Fibroblast of upper back skin (primary cell): ENCODE measurements around the gene GFI1B.
A peak's percentile ranks its signal among the peaks of the same experiment; 100 is the strongest.
"Not testable (repeated sequence)": the region's sequence is repeated elsewhere in the genome, so short reads cannot be mapped to it uniquely, and the experiment has no call there.

Source experiments
- DNase-seq: peaks from one replicate; pipeline ENCODE4 v3.0.0-alpha.2; 2013

Gene GFI1B

DNA sequence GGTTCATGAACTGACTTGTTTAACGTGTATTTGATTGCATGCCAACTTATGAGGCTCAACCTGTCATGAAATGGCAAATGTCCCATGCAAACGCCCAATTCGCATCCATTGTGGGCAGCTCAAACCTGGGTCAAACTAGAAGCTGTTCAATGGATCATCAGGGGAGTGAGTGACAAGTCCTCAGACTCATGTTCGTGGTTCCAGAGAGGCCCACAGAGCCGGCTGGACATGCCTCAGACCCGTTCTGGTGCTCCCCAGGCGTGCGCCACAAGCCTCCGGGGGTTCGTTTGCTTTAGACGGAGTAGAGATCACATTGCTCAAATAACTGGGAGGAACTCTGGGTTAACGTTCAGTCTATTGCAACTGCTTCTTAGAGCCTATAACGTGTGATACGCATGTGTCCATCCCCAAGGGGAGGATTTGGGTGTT lies 15.0 kb downstream of the GFI1B start:
- DNase-seq, result no peak

DNA sequence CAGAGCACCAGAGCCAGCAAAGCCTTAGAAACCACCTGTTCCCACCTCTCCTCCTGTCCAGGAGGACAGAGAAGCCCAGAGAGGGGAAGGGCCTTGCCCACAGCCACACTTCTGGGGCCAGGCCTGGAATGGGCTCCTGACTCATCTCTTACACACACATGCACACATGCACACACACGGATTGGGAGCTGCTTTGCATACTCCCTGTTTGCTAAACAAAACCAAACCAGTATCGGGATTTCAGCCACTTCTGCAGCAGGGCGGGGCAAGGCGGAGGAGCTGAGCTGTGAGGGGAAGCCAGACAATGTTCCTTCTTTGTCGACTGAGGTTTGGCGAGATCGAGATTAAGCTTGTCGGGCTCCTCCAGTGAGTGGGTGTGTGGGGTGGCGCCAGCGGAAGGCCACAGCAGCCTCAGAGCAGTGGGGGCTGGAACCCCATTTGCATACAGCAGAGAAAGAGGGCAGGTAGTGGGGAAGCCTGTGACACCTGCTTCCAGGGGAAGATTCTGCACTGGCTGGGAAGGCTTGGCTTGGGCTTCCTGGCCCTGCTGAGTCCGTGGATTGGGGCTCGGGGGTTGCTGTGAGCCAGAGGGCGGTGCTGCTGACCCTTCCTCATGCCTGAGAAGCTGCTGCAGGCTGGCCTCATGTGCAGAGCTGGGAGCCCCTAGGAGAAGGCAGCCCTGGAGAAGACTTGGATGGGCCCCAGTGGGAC lies 16.1 kb downstream of the GFI1B start:
- peak; percentile 20 for DNase-seq

DNA sequence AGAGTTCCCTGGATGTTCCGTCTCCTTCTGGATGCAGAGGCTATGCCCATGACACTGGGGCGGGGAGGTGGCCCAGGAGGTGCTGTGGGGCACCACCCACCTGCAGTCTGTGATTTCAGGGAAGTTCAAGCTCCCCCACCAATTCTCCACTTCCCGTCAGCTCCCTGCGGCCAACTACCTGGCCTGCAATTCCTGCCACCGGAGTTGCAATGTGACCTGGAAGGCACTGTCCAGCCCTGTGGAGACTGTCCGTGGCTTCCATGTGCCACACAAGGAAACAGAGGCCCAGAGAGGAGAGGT lies 16.6 kb downstream of the GFI1B start:
- DNase-seq, result no peak

DNA sequence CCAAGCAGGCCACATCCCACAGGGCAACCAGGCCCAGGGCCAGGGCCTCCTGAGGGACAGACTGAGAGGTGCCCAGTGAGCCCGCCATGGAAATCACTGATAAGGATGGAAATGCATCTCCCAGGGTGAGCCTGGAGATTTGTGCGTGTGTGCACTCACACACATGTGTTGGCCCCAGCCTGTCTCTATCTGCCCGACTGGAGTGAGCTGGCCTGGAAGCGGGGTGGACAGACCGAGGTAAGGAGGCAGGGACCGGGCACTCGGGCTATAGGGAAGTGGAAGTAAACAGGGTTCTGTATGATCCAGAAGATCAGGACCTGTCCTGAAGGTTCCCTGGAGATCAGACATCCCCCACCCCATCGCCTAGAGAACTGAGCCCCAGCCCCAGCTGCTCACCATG lies 17.4 kb downstream of the GFI1B start:
- DNase-seq, result no peak

DNA sequence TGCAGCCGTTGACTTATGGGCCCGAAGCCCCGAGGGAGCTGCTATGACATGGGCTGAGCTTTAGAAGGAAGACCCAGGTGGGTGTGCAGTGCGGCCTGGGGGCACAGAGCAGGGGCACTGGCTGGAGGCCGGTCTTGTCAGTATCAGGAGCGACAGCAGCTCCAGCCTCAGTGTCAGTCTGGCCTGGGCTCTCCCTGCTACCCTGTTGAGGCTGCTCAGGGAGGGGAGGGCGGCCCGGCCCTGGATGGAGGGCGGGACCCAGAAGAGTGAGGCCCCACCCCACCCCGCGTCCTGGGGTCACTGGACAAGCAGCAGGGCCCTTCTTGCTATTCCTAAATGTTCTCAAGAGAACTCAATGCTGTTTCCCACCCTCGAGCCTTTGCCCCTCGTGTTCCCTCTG lies 18.0 kb downstream of the GFI1B start:
- DNase-seq, result no peak

DNA sequence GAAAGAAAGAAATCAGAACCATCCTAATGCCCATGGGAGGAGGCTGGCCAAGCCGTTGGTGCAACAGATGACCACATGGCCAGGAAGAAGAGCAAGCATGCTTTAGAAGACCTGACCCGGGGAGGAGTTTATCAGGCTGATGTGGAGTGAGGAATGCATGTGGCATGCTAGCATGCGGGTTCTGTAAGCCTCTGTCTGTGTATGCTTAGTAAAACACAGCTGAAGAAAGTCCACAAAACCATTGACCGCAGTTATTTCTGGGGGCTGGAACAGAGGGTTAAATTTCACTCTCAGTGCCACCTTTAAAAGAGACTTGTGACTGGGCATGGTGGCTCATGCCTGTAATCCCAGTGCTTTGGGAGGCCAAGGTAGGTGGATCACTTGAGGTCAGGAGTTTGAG lies 19.1 kb downstream of the GFI1B start:
- DNase-seq, result peak; percentile 46

DNA sequence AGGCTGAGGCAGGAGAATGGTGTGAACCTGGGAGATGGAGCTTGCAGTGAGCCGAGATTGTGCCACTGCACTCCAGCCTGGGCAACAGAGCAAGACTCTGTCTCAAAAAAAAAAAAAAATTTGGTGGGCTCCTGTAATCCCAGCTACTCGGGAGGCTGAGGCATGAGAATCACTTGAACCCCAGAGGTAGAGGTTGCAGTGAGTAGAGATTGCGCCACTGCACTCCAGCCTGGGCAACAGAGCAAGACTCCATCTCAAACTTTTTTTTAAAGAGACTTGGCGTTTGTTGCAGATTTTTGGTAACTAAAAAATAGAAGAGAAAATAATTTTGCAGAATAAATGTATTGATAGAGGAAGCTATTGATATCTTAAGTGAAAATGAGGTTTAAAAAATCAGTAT lies 19.7 kb downstream of the GFI1B start:
- DNase-seq, result not testable (repeated sequence)

DNA sequence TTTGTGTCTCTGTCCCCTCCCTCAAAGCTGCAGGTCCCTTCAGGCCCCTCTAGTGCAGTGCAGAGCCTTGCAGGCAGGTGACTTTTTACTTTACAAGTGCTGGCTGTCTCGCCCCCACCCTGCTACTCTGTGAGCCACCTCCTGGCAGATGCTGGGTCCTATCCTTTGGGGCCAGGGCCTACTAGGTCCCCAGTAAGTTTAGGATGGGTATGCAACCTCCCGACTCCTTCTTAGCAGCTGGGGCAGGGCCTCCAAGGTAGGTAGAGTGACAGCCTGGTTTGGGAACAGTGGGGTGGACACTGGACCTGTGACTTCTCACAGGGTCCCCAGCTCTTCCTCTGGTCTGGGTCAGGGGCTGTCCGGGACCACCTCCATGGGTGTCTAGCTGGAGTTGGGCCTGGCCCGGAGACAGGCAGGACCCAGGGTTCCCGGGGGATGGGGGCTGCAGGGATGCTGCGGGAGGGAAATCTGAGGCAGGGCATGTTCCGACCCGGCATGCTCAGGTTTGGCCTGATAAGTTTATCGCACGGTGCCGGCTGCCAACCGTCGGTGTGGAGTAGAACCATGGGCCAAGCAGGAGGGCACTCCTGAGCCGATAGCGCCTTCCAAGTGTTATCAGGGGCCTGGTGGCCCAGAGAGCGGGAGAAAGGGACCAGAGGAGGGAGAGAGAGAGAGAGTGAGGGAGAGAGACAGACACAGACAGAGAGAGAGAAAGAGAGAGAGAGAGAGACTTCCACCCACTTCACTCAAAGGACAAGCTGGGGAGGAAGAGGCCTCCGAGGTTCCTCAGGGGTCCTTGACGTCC lies 20.5 kb downstream of the GFI1B start:
- DNase-seq, result no peak

DNA sequence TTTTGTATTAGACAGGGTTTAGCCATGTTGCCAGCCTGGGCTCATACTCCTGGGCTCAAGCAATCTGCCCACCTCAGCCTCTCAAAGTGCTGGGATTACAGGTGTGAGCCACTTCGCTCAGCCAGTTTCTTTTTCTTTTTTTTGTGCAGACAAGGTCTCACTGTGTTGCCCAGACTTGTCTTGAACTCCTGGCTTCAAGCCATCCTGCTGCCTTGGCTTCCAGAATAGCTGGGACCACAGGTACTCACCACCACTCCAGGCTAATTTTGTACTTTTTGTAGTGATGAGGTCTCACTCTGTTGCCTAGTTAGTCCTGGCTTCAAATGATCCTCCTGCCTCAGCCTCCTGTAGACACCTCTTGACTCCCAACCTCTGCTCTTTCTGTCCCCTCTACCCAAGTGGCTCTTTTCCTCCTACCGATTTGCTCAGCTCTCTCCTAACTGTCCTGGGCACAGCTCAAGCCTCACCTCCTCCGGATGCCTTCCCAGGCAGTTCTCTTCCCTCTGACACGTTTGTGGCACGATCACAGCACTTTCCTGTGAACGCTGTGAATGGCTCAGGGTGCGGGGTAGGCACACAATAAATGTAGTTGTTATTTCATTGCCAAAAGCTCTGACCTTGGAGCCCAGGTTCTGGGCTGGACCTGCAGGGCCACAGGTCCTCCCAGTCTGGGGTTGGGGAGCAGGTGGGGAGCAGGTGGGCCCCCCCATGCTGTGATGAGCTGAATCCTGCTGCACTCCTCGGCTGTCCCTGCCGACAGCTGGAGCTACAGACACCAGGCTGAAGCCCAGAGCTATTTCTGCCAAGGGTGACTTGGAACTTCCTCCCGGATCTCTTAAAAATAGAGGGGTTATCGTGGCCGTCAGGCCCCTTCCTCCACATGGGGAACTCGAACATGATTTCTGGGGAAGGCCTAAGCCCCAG lies 23.9 kb downstream of the GFI1B start:
- no peak for DNase-seq

DNA sequence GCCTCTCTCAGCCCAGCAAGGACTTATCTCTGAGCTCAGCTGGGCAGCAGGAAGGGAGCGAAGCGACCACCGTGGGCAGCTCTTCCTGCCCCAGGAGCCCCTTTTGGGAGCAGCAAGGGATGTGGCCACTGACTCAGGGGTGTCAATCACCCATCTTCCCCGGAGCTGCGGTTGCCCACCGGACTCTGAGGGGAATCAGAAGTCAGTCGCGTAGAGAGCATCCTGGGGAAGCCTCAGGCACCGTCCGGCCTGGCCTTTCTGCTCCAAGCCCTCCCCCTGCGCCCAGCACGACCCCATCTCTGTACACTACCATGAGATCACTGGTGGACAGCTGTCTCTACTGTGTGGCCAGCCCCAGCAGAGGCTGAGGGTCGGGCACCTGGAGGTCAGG lies 24.6 kb downstream of the GFI1B start:
- DNase-seq, result no peak

DNA sequence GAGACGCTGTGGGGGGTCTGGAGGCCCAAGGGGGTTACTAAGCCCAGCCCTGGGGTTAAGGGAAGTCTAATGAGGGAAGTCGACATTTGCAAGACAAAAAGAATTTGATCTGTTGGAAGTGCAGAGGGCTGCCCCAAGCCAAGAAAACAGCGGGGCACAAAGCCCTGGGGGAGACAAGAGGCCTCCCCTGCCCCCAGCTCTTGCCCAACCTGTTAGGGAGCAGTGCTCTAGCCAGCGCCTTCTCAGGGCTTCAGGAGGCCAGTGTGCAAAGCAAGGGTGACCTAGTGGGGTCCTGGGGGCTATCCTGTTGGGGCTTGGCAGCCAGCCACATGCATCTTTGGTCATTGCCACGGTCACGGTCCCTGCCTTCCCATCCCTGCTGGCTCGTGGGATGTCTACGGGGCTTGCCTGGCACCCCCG lies 25.2 kb downstream of the GFI1B start:
- DNase-seq, result no peak

DNA sequence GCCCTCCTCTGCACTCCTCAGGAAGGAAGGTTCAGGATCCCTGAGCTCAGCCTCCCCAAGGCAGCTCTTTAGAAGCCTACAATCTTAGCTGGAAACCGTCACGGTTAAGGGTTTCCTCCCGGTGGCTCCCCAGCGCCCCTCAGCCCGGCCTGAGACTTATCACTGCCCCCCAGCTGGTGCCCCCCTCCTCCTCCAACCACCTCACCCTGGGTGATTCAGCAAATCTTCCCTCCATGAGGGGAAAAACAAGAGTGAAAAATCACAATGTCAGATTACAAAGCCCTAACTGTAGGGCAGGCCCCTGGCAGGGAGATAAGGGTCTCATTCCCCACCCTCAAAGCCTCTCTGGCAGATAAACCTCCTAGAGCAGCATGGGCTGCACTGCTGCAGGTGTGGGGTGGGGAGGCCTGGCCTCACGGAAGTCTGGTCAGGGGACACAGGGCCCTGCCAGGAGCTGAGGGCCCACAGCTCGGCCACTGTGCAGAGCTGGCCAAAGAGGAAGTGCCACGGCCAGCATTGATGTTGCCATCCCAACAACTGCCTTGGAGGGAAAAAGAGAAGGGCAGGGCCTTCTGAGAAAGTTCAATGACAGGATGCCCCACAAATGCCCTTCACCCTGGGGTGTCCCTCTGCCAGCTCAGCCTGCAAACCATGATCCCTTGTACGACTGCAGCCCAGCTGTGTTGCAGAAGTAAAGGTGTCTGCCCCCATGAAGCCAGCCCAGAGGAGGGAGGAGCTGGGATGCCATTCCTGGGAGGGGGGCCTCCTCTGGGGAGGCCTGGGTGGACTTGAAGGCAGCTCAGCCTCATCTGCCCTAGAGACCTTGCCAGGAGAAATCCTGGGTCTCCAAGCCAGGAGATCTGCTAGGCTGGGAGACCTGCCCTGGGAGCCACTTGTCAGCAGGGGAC lies 25.9 kb downstream of the GFI1B start:
- DNase-seq, result no peak

DNA sequence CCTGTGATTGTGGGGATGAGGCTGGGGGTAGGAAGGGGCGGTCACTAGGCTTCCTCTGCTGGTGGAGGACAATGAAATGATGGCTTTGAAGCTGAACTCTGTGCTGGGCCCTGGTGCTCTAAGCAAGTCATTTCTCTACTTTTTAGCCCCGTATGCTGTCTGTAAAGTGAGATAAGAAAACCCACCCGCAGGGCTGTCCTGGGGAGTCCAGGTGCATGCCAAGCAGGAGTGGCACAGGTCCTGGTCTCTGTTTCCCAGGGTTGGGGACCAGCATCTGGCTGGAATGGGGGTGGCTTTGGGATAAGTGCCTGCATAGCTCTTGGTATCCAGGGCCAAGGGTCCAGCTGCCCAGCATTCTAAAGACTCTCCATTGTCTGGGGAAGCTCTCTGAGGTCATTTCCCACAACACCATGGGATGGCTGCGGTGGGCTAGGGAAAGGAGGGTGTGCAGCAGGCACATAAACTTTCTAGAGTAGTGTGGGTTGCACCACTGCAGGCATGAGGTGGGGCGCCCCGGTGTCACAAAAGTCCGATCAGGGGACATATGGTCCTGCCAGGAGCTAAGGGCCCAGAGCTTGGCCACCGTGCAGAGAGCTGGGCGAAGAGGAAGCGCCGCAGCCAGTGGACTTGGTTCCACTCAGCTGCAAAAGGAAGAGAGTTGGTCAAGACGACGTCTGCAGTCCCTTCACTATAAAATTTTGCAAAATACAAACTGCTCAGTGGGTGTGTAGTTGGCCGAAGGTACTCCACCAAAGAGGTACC lies 26.7 kb downstream of the GFI1B start:
- DNase-seq, result no peak

DNA sequence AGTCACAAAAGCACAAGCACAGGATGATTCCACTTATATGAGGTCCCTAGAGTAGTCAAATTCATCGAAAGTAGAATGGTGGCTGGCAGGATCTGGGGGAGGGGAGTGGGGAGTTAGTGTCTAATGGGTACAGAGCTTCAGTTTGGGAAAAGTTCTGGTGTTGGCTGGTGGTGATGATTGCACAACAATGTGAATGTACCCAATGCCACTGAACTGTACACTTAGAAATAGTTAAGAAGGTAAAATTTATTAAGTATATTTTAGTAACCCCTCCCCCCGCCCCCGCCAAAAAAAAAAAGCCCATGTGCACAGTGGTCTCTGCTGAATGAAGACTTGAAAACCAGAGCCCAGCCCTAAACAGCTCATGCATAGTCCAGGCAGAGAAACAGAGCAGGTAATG lies 27.5 kb downstream of the GFI1B start:
- DNase-seq, result no peak

DNA sequence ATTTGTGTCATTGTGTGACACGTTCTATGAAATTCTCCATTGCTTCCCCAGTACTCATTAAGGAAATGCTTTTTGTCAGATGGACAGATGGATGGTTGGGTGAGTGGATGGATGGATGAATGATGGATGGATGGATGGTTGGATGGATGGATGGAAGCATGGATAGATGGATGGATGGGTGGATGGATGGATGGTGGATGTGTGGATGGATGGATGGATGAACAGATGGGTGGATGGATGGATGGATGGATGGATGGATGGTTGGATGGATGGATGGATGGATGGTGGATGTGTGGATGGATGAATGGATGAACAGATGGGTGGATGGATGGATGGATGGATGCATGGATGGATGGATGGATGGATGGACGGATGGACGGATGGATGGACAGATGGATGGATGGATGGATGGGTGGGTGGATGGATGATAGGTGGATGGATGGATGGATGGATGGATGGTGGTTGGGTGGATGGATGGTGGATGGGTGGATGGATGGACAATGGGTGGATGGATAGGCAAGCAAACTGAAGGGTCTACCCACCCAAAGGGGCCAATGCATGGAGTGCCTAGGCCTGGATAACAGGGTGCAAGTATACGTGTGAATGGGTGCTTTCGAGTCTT lies 28.3 kb downstream of the GFI1B start:
- DNase-seq, result no peak

DNA sequence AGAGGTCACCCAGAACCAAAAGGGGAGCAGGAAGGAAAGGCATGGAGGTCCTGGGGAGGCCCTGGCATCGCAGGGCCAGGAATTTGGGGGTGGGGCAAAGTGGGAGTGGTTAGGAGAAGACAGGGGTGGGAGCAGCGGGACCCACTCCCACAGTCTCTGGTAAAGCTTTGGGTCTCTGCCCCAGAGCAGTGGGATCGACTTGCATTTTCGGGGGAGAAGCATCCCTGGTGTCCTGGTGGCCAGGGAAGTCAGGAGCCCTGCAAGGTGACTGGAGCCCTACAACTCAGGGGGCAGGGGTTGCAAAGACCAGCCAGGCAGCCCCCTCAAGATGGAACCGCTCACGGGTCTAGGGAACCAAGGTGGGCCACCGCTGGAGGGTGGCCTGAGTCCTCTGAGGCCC lies 29.9 kb downstream of the GFI1B start:
- no peak for DNase-seq

DNA sequence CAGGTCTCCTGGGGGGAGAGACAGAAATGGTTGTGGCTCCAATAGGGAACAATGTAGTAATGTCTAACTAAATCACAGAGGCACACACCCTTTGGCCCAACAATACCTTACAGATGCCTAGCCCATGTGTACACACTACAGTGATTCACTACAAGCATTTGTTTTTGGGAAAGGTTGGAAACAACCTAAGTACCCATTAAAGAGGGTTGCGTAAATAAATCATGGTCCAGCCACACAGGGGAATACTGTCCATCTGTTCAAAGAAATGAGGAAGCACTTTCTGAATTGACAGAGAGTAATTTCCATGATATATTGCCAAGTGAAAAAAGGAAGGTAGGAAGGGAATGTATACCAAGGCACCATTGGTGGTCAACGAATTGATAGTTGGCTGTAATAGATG lies 30.3 kb downstream of the GFI1B start:
- DNase-seq, result no peak

DNA sequence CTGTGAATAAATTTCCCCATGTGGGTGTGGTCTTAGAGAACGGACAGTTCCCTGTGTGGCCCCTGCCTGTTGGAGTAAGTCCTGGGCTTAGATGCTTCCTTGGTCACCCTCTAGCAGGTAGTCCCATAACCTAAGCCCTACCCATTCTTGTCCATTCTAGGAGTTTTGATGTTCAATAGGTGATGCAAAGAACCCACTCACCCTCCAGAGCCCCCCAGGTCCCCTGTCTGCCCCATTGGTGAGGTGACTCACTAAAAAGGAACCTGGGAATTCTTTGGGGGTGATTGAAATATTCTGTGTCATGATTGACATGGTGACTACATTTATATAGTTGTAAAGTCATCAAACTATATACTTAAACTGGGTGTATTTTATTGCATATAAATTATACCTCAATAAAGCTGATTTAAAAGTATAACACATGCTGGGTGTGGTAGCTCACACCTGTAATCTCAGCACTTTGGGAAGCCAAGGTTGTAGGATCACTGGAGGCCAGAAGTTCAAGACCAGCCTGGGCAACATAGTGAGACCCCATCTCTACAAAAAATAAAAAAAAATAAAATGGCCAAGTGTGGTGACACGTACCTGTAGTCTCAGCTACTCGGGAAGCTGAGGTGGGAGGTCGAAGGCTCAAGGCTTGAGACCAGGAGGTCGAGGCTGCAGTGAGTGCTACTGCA lies 31.6 kb downstream of the GFI1B start:
- DNase-seq, result no peak

DNA sequence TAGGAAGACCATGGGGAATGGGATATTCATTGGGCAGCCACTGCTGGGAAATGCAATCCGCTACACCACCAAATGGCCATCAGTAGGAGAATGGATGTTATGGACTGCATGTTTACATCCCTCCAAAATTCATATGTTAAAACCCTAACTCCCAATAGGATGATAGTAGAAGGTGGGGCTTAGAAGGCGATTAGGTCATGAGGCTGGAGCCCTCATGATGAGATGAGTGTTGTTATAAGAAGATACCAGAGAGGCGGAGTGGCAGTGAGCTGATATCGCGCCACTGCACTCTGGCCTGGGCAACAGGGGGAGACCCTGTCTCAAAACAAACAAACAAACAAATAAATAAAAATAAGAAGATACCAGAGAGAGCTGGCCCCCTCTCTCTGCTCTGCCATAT lies 36.2 kb downstream of the GFI1B start:
- DNase-seq, result no peak

DNA sequence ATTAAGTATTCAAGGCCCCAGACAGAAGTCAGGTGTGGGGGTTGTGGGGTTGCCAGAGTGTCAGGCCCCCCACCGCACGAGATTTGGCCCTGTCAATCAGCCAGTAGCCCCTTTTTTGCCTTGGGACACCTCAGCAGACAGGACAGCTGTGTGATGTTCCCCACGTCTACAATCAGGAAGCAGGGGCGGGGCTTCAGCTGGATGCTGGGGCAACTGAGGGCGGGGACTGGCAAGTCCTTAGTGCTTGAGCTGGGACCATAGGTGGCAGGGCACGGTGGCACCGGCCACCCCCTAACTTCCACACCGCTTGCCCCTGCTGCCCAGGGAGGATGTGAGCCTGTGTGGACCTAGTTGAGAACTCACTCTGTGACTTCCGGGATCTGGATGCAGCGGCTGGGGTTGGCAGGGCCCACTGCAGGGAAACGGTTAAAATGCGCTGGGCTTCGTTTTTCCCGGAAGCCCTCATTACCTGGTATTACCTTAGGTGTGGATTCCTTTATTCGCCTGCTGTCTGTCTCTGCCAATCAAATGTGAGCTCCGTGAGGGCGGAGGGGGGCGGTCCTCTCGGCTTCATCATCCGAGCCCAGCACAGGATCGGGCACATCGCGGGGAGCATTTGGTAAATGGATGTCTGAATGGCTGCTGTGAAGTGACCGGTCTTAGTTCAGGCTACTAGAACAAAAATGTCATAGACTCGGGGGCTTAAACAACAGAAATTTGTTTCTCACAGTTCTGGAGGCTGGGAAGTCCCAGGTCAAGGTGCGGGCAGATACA lies 44.8 kb downstream of the GFI1B start:
- DNase-seq, result no peak
